Measurements from ENCODE around the gene RNF223. TPM values are rescaled to one million over a fixed set of nuclear protein-coding genes. Genes with fewer than 3 reads are reported as not detected.
A peak's percentile ranks its signal among the peaks of the same experiment; 100 is the strongest.
"Not testable (repeated sequence)": the region's sequence is repeated elsewhere in the genome, so short reads cannot be mapped to it uniquely, and the experiment has no call there.

The RNF223 gene
- total RNA-seq, 1 donor from 2014 or later: 9.0 TPM

DNA sequence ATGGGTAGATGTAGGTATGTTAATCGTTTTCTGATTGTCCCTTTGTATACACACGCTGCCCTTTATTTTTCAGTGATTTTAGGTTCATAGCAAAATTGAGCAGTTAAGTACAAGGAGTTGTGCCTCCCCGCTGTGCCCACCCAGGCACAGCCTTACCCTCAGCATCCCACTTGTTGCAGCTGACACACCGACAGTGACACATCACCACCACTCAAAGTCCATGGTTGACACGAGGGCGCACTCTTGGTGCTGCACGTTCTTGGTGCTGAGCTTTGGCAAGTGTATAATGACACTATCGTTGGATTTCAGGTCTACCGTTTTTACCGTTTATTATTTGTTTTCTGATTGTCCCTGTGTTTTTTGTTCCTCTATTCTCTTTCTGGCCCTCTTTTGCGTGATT lies 26.2 kb upstream of the RNF223 start:
- DNase-seq (ENCODE audit: low read depth) (no peak), FAIRE-seq (no peak)
- no peaks in the 10 kb centered on the region for H3K36me3 ChIP-seq (ENCODE audit: control insufficient read depth, insufficient read depth, low read length)
- no peak overlapping the region for H3K4me3 ChIP-seq (ENCODE audit: low read depth, low read length)
- TF ChIP-seq, protein P1, sequence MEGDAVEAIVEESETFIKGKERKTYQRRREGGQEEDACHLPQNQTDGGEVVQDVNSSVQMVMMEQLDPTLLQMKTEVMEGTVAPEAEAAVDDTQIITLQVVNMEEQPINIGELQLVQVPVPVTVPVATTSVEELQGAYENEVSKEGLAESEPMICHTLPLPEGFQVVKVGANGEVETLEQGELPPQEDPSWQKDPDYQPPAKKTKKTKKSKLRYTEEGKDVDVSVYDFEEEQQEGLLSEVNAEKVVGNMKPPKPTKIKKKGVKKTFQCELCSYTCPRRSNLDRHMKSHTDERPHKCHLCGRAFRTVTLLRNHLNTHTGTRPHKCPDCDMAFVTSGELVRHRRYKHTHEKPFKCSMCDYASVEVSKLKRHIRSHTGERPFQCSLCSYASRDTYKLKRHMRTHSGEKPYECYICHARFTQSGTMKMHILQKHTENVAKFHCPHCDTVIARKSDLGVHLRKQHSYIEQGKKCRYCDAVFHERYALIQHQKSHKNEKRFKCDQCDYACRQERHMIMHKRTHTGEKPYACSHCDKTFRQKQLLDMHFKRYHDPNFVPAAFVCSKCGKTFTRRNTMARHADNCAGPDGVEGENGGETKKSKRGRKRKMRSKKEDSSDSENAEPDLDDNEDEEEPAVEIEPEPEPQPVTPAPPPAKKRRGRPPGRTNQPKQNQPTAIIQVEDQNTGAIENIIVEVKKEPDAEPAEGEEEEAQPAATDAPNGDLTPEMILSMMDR (IDR thresholded peaks at IDR 0.05; ENCODE audit: insufficient read depth, low read length, severe bottlenecking): no peak
- no peaks in the 10 kb centered on the region for H3K27me3 ChIP-seq (ENCODE audit: control insufficient read depth, insufficient read depth, low read length)

GRCh38 chr1:1099506-1100183 lies 25.5 kb upstream of the RNF223 start:
- no peaks in the 10 kb centered on the region for H3K27me3 ChIP-seq (ENCODE audit: control insufficient read depth, insufficient read depth, low read length)
- peak; percentile 99 for FAIRE-seq
- TF ChIP-seq, protein P1 (IDR thresholded peaks at IDR 0.05; ENCODE audit: insufficient read depth, low read length, severe bottlenecking): no peak
- H3K4me3 ChIP-seq (ENCODE audit: low read depth, low read length): no peak overlapping the region
- no peak for DNase-seq (ENCODE audit: low read depth)
- no peaks in the 10 kb centered on the region for H3K36me3 ChIP-seq (ENCODE audit: control insufficient read depth, insufficient read depth, low read length)

GRCh38 chr1:1098681-1099421 lies 24.7 kb upstream of the RNF223 start:
- no peak overlapping the region for H3K4me3 ChIP-seq (ENCODE audit: low read depth, low read length)
- no peaks in the 10 kb centered on the region for H3K36me3 ChIP-seq (ENCODE audit: control insufficient read depth, insufficient read depth, low read length)
- DNase-seq (ENCODE audit: low read depth): no peak
- TF ChIP-seq, protein P1 (IDR thresholded peaks at IDR 0.05; ENCODE audit: insufficient read depth, low read length, severe bottlenecking): no peak
- FAIRE-seq: no peak
- no peaks in the 10 kb centered on the region for H3K27me3 ChIP-seq (ENCODE audit: control insufficient read depth, insufficient read depth, low read length)

- not testable (repeated sequence) for DNase-seq (ENCODE audit: low read depth); H3K4me3 ChIP-seq (ENCODE audit: low read depth, low read length); H3K27me3 ChIP-seq (ENCODE audit: control insufficient read depth, insufficient read depth, low read length); FAIRE-seq; H3K36me3 ChIP-seq (ENCODE audit: control insufficient read depth, insufficient read depth, low read length)
Observed at GRCh38 chr1:1096136-1096535, 22.0 kb upstream of the RNF223 start.

GRCh38 chr1:1094981-1095380 lies 20.9 kb upstream of the RNF223 start:
- FAIRE-seq: no peak
- Histone ChIP-seq H3K4me3 (ENCODE audit: low read depth, low read length) (no peak overlapping the region), H3K27me3 (ENCODE audit: control insufficient read depth, insufficient read depth, low read length) (no peaks in the 10 kb centered on the region), H3K36me3 (ENCODE audit: control insufficient read depth, insufficient read depth, low read length) (no peaks in the 10 kb centered on the region)
- TF ChIP-seq, protein P1 (IDR thresholded peaks at IDR 0.05; ENCODE audit: insufficient read depth, low read length, severe bottlenecking): no peak
- no peak for DNase-seq (ENCODE audit: low read depth)

DNA sequence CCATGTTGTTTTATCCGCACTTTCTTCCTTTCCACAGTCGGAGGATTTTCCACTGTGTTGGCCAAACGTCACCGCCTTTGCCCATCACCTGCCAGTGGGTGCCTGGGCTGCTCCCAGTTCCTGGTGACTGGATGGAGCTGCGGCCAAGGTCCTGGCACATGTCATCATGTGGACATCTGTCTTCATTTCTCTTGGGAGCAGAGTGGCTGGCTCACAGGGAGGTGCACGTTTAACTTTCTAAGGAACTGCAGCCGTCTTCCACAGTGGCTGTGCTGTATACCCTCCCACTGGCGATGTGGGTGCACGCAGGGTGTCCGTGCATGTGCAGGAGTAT lies 19.5 kb upstream of the RNF223 start:
- H3K4me3 ChIP-seq (ENCODE audit: low read depth, low read length): no peak overlapping the region
- no peaks in the 10 kb centered on the region for H3K27me3 ChIP-seq (ENCODE audit: control insufficient read depth, insufficient read depth, low read length)
- no peaks in the 10 kb centered on the region for H3K36me3 ChIP-seq (ENCODE audit: control insufficient read depth, insufficient read depth, low read length)
- FAIRE-seq (no peak), DNase-seq (ENCODE audit: low read depth) (no peak)
- TF ChIP-seq, protein P1 (IDR thresholded peaks at IDR 0.05; ENCODE audit: insufficient read depth, low read length, severe bottlenecking): no peak

Data from bronchial epithelial cell (primary cell).